Choroid plexus epithelial cell (primary cell): ENCODE results near the gene PLIN1.

Source experiments
- DNase-seq: peaks from one replicate; pipeline ENCODE4 v3.0.0-alpha.2; 2010; ENCODE audit warnings: low read depth
- H3K4me3 ChIP-seq: 2 replicates; pipeline ENCODE4 v1.5.1; 2011; ENCODE audit warnings: low read depth, mild to moderate bottlenecking, control low read depth, low read length, moderate library complexity
- CTCF ChIP-seq: conservative IDR thresholded peaks from 2 replicates; pipeline ENCODE4 v1.5.1; 2011; ENCODE audit warnings: low read depth, mild to moderate bottlenecking, control low read depth, inconsistent platforms, low read length, moderate library complexity

PLIN1 gene

GRCh38 chr15:89672221-89673164 lies 6.7 kb downstream of the PLIN1 start:
- peak; percentile 6 for TF ChIP-seq CTCF
- no peak overlapping the region for H3K4me3 ChIP-seq
- DNase-seq, result peak; percentile 61

GRCh38 chr15:89671687-89672086 lies 7.5 kb downstream of the PLIN1 start:
- H3K4me3 ChIP-seq, result no peak overlapping the region
- DNase-seq, result no peak
- no peak for TF ChIP-seq CTCF

- DNase-seq, result no peak
- H3K4me3 ChIP-seq, result no peak overlapping the region
- no peak for TF ChIP-seq CTCF
Measured at GRCh38 chr15:89670971-89671560, 8.1 kb downstream of the PLIN1 start.

- no peak overlapping the region for H3K4me3 ChIP-seq
- TF ChIP-seq CTCF, result no peak
- DNase-seq, result no peak
Measured at GRCh38 chr15:89669941-89670340, 9.2 kb downstream of the PLIN1 start.

GRCh38 chr15:89669309-89669865 lies 9.8 kb downstream of the PLIN1 start:
- no peak for DNase-seq
- TF ChIP-seq CTCF, result no peak
- no peak overlapping the region for H3K4me3 ChIP-seq

- H3K4me3 ChIP-seq, result no peak overlapping the region
- no peak for TF ChIP-seq CTCF
- no peak for DNase-seq
Measured at GRCh38 chr15:89668171-89668570, 11.0 kb downstream of the PLIN1 start.
